SK-N-SH (cell line): ENCODE data around the gene VWA3A. TPM values are rescaled to one million over a fixed set of nuclear protein-coding genes. Genes with fewer than 3 reads are reported as not detected.

Experiments used
- CTCF ChIA-PET: fragments of 300-600, 350-600 bp; formaldehyde crosslinking; extraction: SDS; loops from one replicate; lab custom pipeline; 2021; lab: Yijun Ruan, JAX
- POLR2A ChIA-PET: fragments of 350-600 bp; sonication (Branson Sonifier 250); formaldehyde crosslinking; extraction: SDS; loops from one replicate; lab custom pipeline; 2020; ENCODE audit warnings: antibody characterized with exemption, inconsistent platforms; lab: Yijun Ruan, JAX
- DNase-seq: peaks from one replicate; pipeline ENCODE4 v3.0.0; 2012
- H2AFZ ChIP-seq: fragments of 200-600 bp; sonication (generic); 2 replicates; pipeline ENCODE4 v1.8.1; 2016; ENCODE audit warnings: antibody characterized with exemption, mild to moderate bottlenecking, low read depth
- H3F3A ChIP-seq: fragments of 200-600 bp; sonication (generic); replicated peaks from 2 replicates; pipeline ENCODE3; 2016; ENCODE audit warnings: antibody characterized with exemption, mild to moderate bottlenecking; ENCODE audit not compliant: insufficient read depth
- H3K27ac ChIP-seq, 2 experiments: fragments of 200-500 bp in 1 of 2; fragments of 200-600 bp in 1 of 2; sonication (Bioruptor generic) in 1 of 2; sonication (generic), shearing (Covaris generic) in 1 of 2; 2 replicates each; pipeline versions ENCODE4 v1.5.1 to v1.6.1; 2014 to 2016; ENCODE audit warnings: low read depth in 2 of 2, inconsistent platforms in 1 of 2, low read length in 1 of 2, mild to moderate bottlenecking in 1 of 2, mixed read lengths in 1 of 2
- H3K27me3 ChIP-seq: fragments of 200-600 bp; sonication (generic), shearing (Covaris generic); 2 replicates; pipeline ENCODE4 v1.6.1; 2016; ENCODE audit warnings: mixed run types; ENCODE audit not compliant: insufficient read depth
- H3K36me3 ChIP-seq, 2 experiments: fragments of 200-500 bp in 1 of 2; fragments of 200-600 bp in 1 of 2; sonication (Bioruptor generic) in 1 of 2; sonication (generic) in 1 of 2; replicated peaks in 1 of 2; 2 replicates each; pipeline versions ENCODE3 to v1.5.1; 2014 to 2016; ENCODE audit warnings: low read length in 1 of 2, mild to moderate bottlenecking in 1 of 2; ENCODE audit not compliant: insufficient read depth in 2 of 2, control insufficient read depth in 1 of 2
- H3K4me1 ChIP-seq, 2 experiments: fragments of 200-500 bp in 1 of 2; fragments of 200-600 bp in 1 of 2; sonication (Bioruptor generic) in 1 of 2; sonication (generic), shearing (Covaris generic) in 1 of 2; 2 replicates each; pipeline versions ENCODE4 v1.5.1 to v1.6.1; 2014 to 2016; ENCODE audit warnings: low read depth in 1 of 2, low read length in 1 of 2, mixed run types in 1 of 2; ENCODE audit not compliant: insufficient read depth in 2 of 2, control insufficient read depth in 1 of 2
- H3K4me2 ChIP-seq: fragments of 200-600 bp; sonication (generic), shearing (Covaris generic); 2 replicates; pipeline ENCODE4 v1.6.1; 2017; ENCODE audit warnings: mixed run types
- H3K4me3 ChIP-seq, 2 experiments: fragments of 200-500 bp in 1 of 2; fragments of 200-600 bp in 1 of 2; sonication (Bioruptor generic) in 1 of 2; sonication (generic), shearing (Covaris generic) in 1 of 2; 2 replicates each; pipeline versions ENCODE4 v1.5.1 to v1.8.1; 2014 to 2016; ENCODE audit warnings: low read depth in 2 of 2, inconsistent platforms in 1 of 2, low read length in 1 of 2, mild to moderate bottlenecking in 1 of 2, mixed read lengths in 1 of 2, moderate library complexity in 1 of 2
- H3K79me2 ChIP-seq: fragments of 200-600 bp; sonication (generic); 2 replicates; pipeline ENCODE4 v1.8.1; 2017; ENCODE audit warnings: mild to moderate bottlenecking; ENCODE audit not compliant: insufficient read depth
- H3K9ac ChIP-seq: fragments of 200-600 bp; sonication (generic); 2 replicates; pipeline ENCODE4 v1.6.1; 2017; ENCODE audit warnings: mixed run types
- H3K9me2 ChIP-seq: fragments of 200-600 bp; sonication (generic); 2 replicates; pipeline ENCODE4 v1.6.1; 2017; ENCODE audit warnings: mixed run types
- H3K9me3 ChIP-seq: fragments of 200-600 bp; sonication (generic); 2 replicates; pipeline ENCODE4 v1.6.1; 2017; ENCODE audit warnings: mixed run types, mild to moderate bottlenecking, moderate library complexity
- H4K20me1 ChIP-seq: fragments of 200-600 bp; sonication (generic); 2 replicates; pipeline ENCODE4 v1.6.1; 2017; ENCODE audit warnings: mild to moderate bottlenecking, mixed run types; ENCODE audit not compliant: insufficient read depth
- GATA2 ChIP-seq: sonication (generic); formaldehyde crosslinking; IDR thresholded peaks from 2 replicates; pipeline ENCODE4 v1.5.0; 2020; ENCODE audit warnings: mild to moderate bottlenecking, missing genetic modification reagents
- IRF3 ChIP-seq: fragments of 150-350 bp; IDR thresholded peaks from 2 replicates; pipeline ENCODE4 v1.6.1; 2016; ENCODE audit warnings: mild to moderate bottlenecking, low read depth, low read length
- NFIC ChIP-seq: IDR thresholded peaks from 2 replicates; pipeline ENCODE4 v1.4.0; 2012; ENCODE audit warnings: borderline replicate concordance
- PBX3 ChIP-seq: IDR thresholded peaks from 2 replicates; pipeline ENCODE4; 2012
- POLR2AphosphoS5 ChIP-seq: IDR thresholded peaks from 2 replicates; pipeline ENCODE4 v1.6.1; 2012; ENCODE audit warnings: low read depth, low read length
- TAF1 ChIP-seq: IDR thresholded peaks from 2 replicates; pipeline ENCODE4 v1.6.1; 2012; ENCODE audit warnings: low read depth, mild to moderate bottlenecking, low read length, moderate library complexity, borderline replicate concordance
- TEAD4 ChIP-seq: IDR thresholded peaks from 2 replicates; pipeline ENCODE4 v1.4.0; 2012; ENCODE audit warnings: mild to moderate bottlenecking, borderline replicate concordance; ENCODE audit not compliant: insufficient read depth
- ZBTB33 ChIP-seq: IDR thresholded peaks from 2 replicates; pipeline ENCODE4 v1.4.0; 2012; ENCODE audit warnings: low read depth, borderline replicate concordance
- WGBS: methylation state at CpG from one replicate; pipeline ENCODE4 v1.1.6; 2017; ENCODE audit warnings: low lambda C conversion rate; 5-methylcytosine and 5-hydroxymethylcytosine counted together
- polyA plus RNA-seq, 3 experiments: library from polyadenylated mRNA; depleted of rRNA; stranded (reverse); fragments of >200 nt; gene quantifications; 2 replicates each; pipeline ENCODE4 v1.2.3, GENCODE V29; 2012

The VWA3A gene
- polyA plus RNA-seq, 1 of the 3 experiments (the other 2 are of a cell fraction): not detected

- TF ChIP-seq PBX3 (no peak), TAF1 (no peak), TEAD4 (no peak), ZBTB33 (no peak), GATA2 (no peak), IRF3 (no peak)
- no peaks in the 10 kb centered on the region for H3K9me2 ChIP-seq
- H3K27ac ChIP-seq: no peak overlapping the region
- ChIA-PET CTCF (interaction anchor here (1.0 to 5.6 kb wide), 8 partner anchors 9 to 117 kb away, joined by 3 to 66 read pairs (median 4); partner anchors contain the start of gene POLR3E), POLR2A (no interaction called here)
- no peaks in the 10 kb centered on the region for H3K36me3 ChIP-seq
- 100% methylated on average over 2 of the region's 2 CpGs for WGBS
- peaks cover 30% of the 10 kb centered on the region for H3K79me2 ChIP-seq
- H3K4me1 ChIP-seq: peaks cover 7 to 9% of the 10 kb centered on the region in 2 experiments; a peak in 2 of 4 replicates
- peaks cover 23% of the 10 kb centered on the region for H3F3A ChIP-seq
- H3K27me3 ChIP-seq: no peaks in the 10 kb centered on the region
- DNase-seq: no peak
- no peak overlapping the region for H2AFZ ChIP-seq
- no peak overlapping the region for H3K9ac ChIP-seq
- H3K4me3 ChIP-seq: no peak overlapping the region
- peaks cover 4% of the 10 kb centered on the region for H4K20me1 ChIP-seq
- no peaks in the 10 kb centered on the region for H3K9me3 ChIP-seq
- H3K4me2 ChIP-seq: no peak overlapping the region
Observed at GRCh38 chr16:22204091-22204655, 111.8 kb downstream of the VWA3A start.

- peak overlapping the region; percentile 85 for H2AFZ ChIP-seq
- H3K27ac ChIP-seq: peak overlapping the region; percentile 69 to 82
- ChIA-PET CTCF (interaction anchor here (1.0 to 5.6 kb wide), 11 partner anchors 10 to 115 kb away, joined by 3 to 66 read pairs (median 5); partner anchors contain the start of gene POLR3E), POLR2A (interaction anchor here (1.6 kb wide), 1 partner anchor 92 kb away, joined by 14 read pairs; the partner anchor contains the start of gene POLR3E)
- H3K9me3 ChIP-seq: no peaks in the 10 kb centered on the region
- H3K27me3 ChIP-seq: no peaks in the 10 kb centered on the region
- peaks cover 44% of the 10 kb centered on the region for H3K79me2 ChIP-seq
- DNase-seq: no peak
- WGBS: 6% methylated on average over 11 of the region's 11 CpGs
- H3K9ac ChIP-seq: peak overlapping the region; percentile 49; the same call in 1 of the 2 replicates
- H3F3A ChIP-seq: peaks cover 9% of the 10 kb centered on the region
- H3K9me2 ChIP-seq: no peaks in the 10 kb centered on the region
- H3K4me2 ChIP-seq: peak overlapping the region; percentile 94; the same call in 1 of the 2 replicates
- no peaks in the 10 kb centered on the region for H3K36me3 ChIP-seq
- TF ChIP-seq POLR2AphosphoS5 (peak; percentile 73; the same call in 1 of the 2 replicates), NFIC (no peak)
- peak overlapping the region; percentile 64 to 87; a peak in 3 of 4 replicates for H3K4me3 ChIP-seq
- peaks cover 4% of the 10 kb centered on the region for H4K20me1 ChIP-seq
- H3K4me1 ChIP-seq: peaks cover 6 to 7% of the 10 kb centered on the region in 2 experiments; a peak in 1 of 4 replicates
Observed at GRCh38 chr16:22205577-22206012, 113.3 kb downstream of the VWA3A start.
